Parathyroid adenoma (tissue), 2 donors: Measurements from ENCODE around the gene GPC1.

Source experiments
- H2AFZ ChIP-seq: fragments of 300-600 bp; sonication (generic); one replicate; pipeline ENCODE4 v1.7.0; 2017; ENCODE audit warnings: antibody characterized with exemption, mild to moderate bottlenecking
- H3K27ac ChIP-seq: fragments of 300-600 bp; sonication (generic); one replicate; pipeline ENCODE4 v1.7.0; 2017
- H3K27me3 ChIP-seq: fragments of 300-600 bp; sonication (generic); one replicate; pipeline ENCODE4 v1.7.0; 2017; ENCODE audit warnings: low read length; ENCODE audit not compliant: control insufficient read depth, insufficient read depth
- H3K36me3 ChIP-seq: fragments of 300-600 bp; sonication (generic); one replicate; pipeline ENCODE4 v1.7.0; 2017; ENCODE audit warnings: low read length; ENCODE audit not compliant: control insufficient read depth, insufficient read depth
- H3K4me1 ChIP-seq: fragments of 300-600 bp; sonication (generic); one replicate; pipeline ENCODE4 v1.7.0; 2017; ENCODE audit warnings: control low read depth
- H3K4me2 ChIP-seq: fragments of 300-600 bp; sonication (generic); one replicate; pipeline ENCODE4 v1.7.0; 2017; ENCODE audit warnings: low read length
- H3K4me3 ChIP-seq: fragments of 300-600 bp; sonication (generic); one replicate; pipeline ENCODE4 v1.7.0; 2017; ENCODE audit warnings: low read depth, low read length
- H3K79me2 ChIP-seq: fragments of 300-600 bp; sonication (generic); one replicate; pipeline ENCODE4 v1.7.0; 2017; ENCODE audit warnings: control low read depth
- H3K9ac ChIP-seq: fragments of 300-600 bp; sonication (generic); one replicate; pipeline ENCODE4 v1.7.0; 2017; ENCODE audit warnings: mild to moderate bottlenecking
- H3K9me3 ChIP-seq: fragments of 300-600 bp; sonication (generic); one replicate; pipeline ENCODE4 v1.7.0; 2017; ENCODE audit warnings: low read length; ENCODE audit not compliant: control insufficient read depth
- CTCF ChIP-seq: fragments of 300-600 bp; sonication (generic); IDR thresholded peaks from one replicate; pipeline ENCODE4 v1.7.0; 2017; ENCODE audit warnings: antibody characterized with exemption, mild to moderate bottlenecking
- donor health status: primary hyperparathyroidism.

The GPC1 gene

DNA sequence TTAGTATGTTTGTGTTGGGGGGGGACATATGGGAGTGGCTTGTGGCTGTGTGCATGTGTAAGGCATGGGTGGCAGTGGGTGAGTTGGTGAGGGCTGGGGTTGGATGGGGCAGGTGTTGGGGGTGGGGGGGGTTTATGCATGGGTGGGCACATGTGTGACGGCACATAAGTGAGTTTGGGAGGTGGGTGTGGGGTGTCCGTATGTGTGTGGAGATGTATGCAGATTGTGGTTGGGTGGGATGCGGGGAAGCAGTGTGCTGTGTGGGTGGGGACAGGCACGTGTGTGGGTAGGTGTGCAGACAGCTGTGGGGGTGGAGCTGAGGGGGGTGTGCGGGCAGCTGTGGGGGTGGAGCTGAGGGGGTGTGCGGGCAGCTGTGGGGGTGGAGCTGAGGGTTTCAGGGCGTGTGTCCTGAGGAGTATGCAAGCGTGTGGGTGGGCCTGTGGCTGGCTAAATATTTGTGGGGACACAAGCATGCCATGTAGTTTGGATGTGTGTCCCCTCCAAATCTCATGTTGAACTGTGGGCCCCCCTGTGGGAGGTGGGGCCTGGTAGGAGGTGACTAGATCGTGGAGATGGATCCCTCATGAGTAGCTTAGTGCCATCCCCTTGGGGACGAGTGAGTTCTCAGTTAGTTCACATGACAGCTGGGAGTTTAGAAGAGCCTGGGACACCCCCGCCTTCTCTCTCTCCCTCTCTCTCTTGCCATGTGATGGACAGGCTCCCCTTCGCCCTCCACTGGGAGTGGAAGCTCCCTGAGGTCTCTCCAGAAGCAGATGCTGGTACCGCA is 62.9 kb downstream of the GPC1 start:
- H3K36me3 ChIP-seq: no peaks in the 10 kb centered on the region
- H3K27me3 ChIP-seq: no peaks in the 10 kb centered on the region
- TF ChIP-seq CTCF: no peak
- H3K4me1 ChIP-seq: no peaks in the 10 kb centered on the region
- no peak overlapping the region for H3K9ac ChIP-seq
- no peak overlapping the region for H3K4me3 ChIP-seq
- H3K9me3 ChIP-seq: no peaks in the 10 kb centered on the region
- no peak overlapping the region for H2AFZ ChIP-seq
- no peak overlapping the region for H3K27ac ChIP-seq
- H3K4me2 ChIP-seq: no peak overlapping the region
- no peaks in the 10 kb centered on the region for H3K79me2 ChIP-seq

DNA sequence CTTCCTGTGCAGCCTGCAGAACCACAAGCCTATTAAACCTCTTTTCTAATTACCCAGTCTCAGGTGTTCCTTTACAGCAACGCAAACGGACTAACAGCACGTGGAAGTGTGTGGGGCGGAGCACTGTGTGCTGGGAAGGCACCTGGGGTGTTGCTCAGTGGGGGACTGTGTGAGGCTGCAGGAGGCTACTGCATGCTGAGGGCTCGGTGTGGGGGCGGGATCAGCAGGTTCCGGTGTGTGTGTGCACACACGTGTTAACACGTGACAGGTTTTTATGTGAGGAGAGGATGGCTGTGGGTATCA is 63.4 kb downstream of the GPC1 start:
- H3K4me1 ChIP-seq: no peaks in the 10 kb centered on the region
- no peak overlapping the region for H3K4me2 ChIP-seq
- no peak overlapping the region for H3K9ac ChIP-seq
- no peak for TF ChIP-seq CTCF
- no peak overlapping the region for H3K4me3 ChIP-seq
- no peak overlapping the region for H3K27ac ChIP-seq
- H3K27me3 ChIP-seq: no peaks in the 10 kb centered on the region
- H3K79me2 ChIP-seq: no peaks in the 10 kb centered on the region
- H2AFZ ChIP-seq: no peak overlapping the region
- H3K36me3 ChIP-seq: no peaks in the 10 kb centered on the region
- H3K9me3 ChIP-seq: no peaks in the 10 kb centered on the region

- H3K36me3 ChIP-seq: no peaks in the 10 kb centered on the region
- H3K4me2 ChIP-seq: no peak overlapping the region
- no peak overlapping the region for H3K4me3 ChIP-seq
- no peak overlapping the region for H3K9ac ChIP-seq
- no peaks in the 10 kb centered on the region for H3K9me3 ChIP-seq
- H3K27me3 ChIP-seq: no peaks in the 10 kb centered on the region
- TF ChIP-seq CTCF: no peak
- H2AFZ ChIP-seq: no peak overlapping the region
- no peak overlapping the region for H3K27ac ChIP-seq
- no peaks in the 10 kb centered on the region for H3K79me2 ChIP-seq
- no peaks in the 10 kb centered on the region for H3K4me1 ChIP-seq
Measured at GRCh38 chr2:240499309-240500301, 64.1 kb downstream of the GPC1 start.

DNA sequence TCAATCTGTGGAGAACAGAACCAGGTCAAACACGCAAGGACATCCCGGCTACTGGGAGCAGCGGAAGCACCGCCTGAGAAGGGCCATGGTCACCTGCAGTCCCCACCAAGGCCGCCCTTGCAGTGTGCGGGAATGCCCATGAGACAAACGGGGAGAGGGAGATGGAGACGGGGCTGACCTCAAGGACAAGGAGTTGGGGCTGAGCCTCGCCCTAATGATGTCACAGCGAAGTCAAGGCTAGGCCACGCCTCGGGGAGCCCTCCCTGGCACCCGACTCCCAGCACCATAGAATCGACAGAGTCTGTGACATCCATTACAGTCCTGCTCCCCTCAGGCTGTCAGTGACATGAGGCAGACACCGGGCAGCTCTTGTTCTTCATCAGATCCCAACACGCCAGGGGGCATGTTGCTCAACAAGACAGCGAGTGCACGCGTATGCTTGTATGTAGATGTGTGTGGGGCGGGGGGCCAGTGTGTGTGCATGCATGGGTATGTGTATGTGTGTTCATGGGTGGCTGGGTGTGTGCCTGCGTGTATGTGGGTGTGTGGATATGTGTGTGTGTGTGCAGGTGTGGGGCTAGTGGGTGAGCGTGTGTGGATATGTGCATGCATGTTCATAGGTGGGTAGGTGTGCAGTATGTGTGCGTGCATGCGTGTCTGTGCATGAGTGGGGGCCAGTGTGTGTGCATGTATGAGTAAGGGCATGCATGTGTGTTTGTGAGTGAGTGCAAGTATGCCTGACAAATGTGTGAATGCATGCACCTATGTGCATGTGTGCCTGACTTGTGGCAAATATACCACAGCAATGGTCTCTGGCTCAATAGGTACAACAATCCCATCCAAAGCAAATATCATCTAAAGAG is 65.3 kb downstream of the GPC1 start:
- H3K4me3 ChIP-seq: no peak overlapping the region

More for the DNA sequence above, 65.3 kb downstream of the GPC1 start:
- H3K79me2 ChIP-seq: no peaks in the 10 kb centered on the region
- no peaks in the 10 kb centered on the region for H3K4me1 ChIP-seq
- no peaks in the 10 kb centered on the region for H3K9me3 ChIP-seq
- no peaks in the 10 kb centered on the region for H3K36me3 ChIP-seq
- TF ChIP-seq CTCF: no peak
- no peak overlapping the region for H2AFZ ChIP-seq
- H3K27ac ChIP-seq: no peak overlapping the region
- no peak overlapping the region for H3K9ac ChIP-seq
- no peaks in the 10 kb centered on the region for H3K27me3 ChIP-seq
- no peak overlapping the region for H3K4me2 ChIP-seq
